Caco-2 (cell line): Measurements from ENCODE around the gene TCF12. TPM values are rescaled to one million over a fixed set of nuclear protein-coding genes. Genes with fewer than 3 reads are reported as not detected.

ENCODE experiments used
- BruUV-seq: library from RNA; stranded (reverse); fragments of 400-500 nt; replicated peaks from 2 replicates; lab custom pipeline; 2021; lab: Mats Ljungman, UMichigan
- CTCF ChIA-PET: fragments of 300-600 bp; sonication (Branson Sonifier 250); formaldehyde crosslinking; loops from one replicate; lab custom pipeline; 2022; ENCODE audit warnings: antibody characterized with exemption; lab: Charles Lee
- POLR2A ChIA-PET: fragments of 300-600 bp; sonication (Branson Sonifier 250); formaldehyde crosslinking; loops from one replicate; lab custom pipeline; 2022; ENCODE audit warnings: antibody characterized with exemption; lab: Charles Lee
- DNase-seq, 2 experiments: peaks; one replicate each; pipeline versions ENCODE4 v3.0.0 to v3.0.0-alpha.2; 2020 to 2022
- H3K27me3 ChIP-seq: replicated peaks from 2 replicates; pipeline ENCODE4 v1.6.0; 2011; ENCODE audit warnings: low read length; ENCODE audit not compliant: control insufficient read depth, insufficient read depth
- H3K36me3 ChIP-seq: 2 replicates; pipeline ENCODE4 v1.5.1; 2011; ENCODE audit warnings: low read length; ENCODE audit not compliant: control insufficient read depth, insufficient read depth
- H3K4me1 ChIP-seq: fragments of 250-450 bp; sonication (Bioruptor Pico); 2 replicates; pipeline ENCODE4 v1.5.1; 2020; ENCODE audit warnings: mild to moderate bottlenecking
- H3K4me3 ChIP-seq: 2 replicates; pipeline ENCODE4 v1.5.1; 2011; ENCODE audit warnings: low read depth, mild to moderate bottlenecking, control low read depth, low read length
- H3K9me3 ChIP-seq: fragments of 250-450 bp; sonication (Bioruptor Pico); 2 replicates; pipeline ENCODE4 v1.5.1; 2020; ENCODE audit warnings: mild to moderate bottlenecking, moderate library complexity
- H3K27ac Mint-ChIP-seq: one replicate; pipeline ENCODE4 v1.8.0; 2022; ENCODE audit warnings: mixed read lengths; ENCODE audit not compliant: unreplicated experiment
- H3K27me3 Mint-ChIP-seq: one replicate; pipeline ENCODE4 v1.8.0; 2022; ENCODE audit warnings: mixed read lengths; ENCODE audit not compliant: insufficient read depth, unreplicated experiment
- H3K36me3 Mint-ChIP-seq: one replicate; pipeline ENCODE4 v1.8.0; 2022; ENCODE audit warnings: mild to moderate bottlenecking, mixed read lengths; ENCODE audit not compliant: insufficient read depth, unreplicated experiment
- H3K4me1 Mint-ChIP-seq: one replicate; pipeline ENCODE4 v1.8.0; 2022; ENCODE audit warnings: low read depth, mixed read lengths; ENCODE audit not compliant: unreplicated experiment
- H3K4me3 Mint-ChIP-seq: one replicate; pipeline ENCODE4 v1.8.0; 2022; ENCODE audit warnings: mild to moderate bottlenecking, moderate library complexity, mixed read lengths; ENCODE audit not compliant: unreplicated experiment
- H3K9me3 Mint-ChIP-seq: one replicate; pipeline ENCODE4 v1.8.0; 2022; ENCODE audit warnings: mixed read lengths; ENCODE audit not compliant: unreplicated experiment
- intact Hi-C: fragments of 100-400 bp; cut with micrococcal nuclease; formaldehyde crosslinking; loops from one replicate; pipeline ENCODE4 v1.10.0; 2022; ENCODE audit not compliant: unreplicated experiment
- total RNA-seq: library from RNA; stranded (reverse); gene quantifications from 2 replicates; pipeline ENCODE4 v1.2.3, GENCODE V29; 2022
- TF ChIP-seq, protein P1 (sequence below), 2 experiments: fragments of 200-600 bp in 1 of 2; IDR thresholded peaks; 1 replicate in 1 of 2; 2 replicates in 1 of 2; pipeline versions ENCODE4 v1.5.1 to v1.8.0; 2011 to 2022; ENCODE audit warnings: antibody characterized with exemption in 1 of 2, control low read depth in 1 of 2, inconsistent platforms in 1 of 2, low read depth in 1 of 2, low read length in 1 of 2, mild to moderate bottlenecking in 1 of 2, moderate library complexity in 1 of 2; ENCODE audit not compliant: insufficient read depth in 1 of 2, severe bottlenecking in 1 of 2, unreplicated experiment in 1 of 2

Gene TCF12
- total RNA-seq, 1 experiment from 2014 or later = 64.4 TPM

GRCh38 chr15:57251308-57251707 lies 332.9 kb downstream of the TCF12 start:
- H3K4me3 ChIP-seq = no peak overlapping the region
- Mint-ChIP-seq H3K27me3 (no peaks in the 10 kb centered on the region), H3K27ac (no peak overlapping the region), H3K4me3 (no peak overlapping the region), H3K4me1 (no peaks in the 10 kb centered on the region), H3K9me3 (no peaks in the 10 kb centered on the region), H3K36me3 (peaks cover 33% of the 10 kb centered on the region)
- no peaks in the 10 kb centered on the region for H3K4me1 ChIP-seq
- no TSS peak for BruUV-seq
- no peaks in the 10 kb centered on the region for H3K9me3 ChIP-seq
- TF ChIP-seq, protein P1, sequence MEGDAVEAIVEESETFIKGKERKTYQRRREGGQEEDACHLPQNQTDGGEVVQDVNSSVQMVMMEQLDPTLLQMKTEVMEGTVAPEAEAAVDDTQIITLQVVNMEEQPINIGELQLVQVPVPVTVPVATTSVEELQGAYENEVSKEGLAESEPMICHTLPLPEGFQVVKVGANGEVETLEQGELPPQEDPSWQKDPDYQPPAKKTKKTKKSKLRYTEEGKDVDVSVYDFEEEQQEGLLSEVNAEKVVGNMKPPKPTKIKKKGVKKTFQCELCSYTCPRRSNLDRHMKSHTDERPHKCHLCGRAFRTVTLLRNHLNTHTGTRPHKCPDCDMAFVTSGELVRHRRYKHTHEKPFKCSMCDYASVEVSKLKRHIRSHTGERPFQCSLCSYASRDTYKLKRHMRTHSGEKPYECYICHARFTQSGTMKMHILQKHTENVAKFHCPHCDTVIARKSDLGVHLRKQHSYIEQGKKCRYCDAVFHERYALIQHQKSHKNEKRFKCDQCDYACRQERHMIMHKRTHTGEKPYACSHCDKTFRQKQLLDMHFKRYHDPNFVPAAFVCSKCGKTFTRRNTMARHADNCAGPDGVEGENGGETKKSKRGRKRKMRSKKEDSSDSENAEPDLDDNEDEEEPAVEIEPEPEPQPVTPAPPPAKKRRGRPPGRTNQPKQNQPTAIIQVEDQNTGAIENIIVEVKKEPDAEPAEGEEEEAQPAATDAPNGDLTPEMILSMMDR (IDR thresholded peaks at IDR 0.05; ENCODE audit: insufficient read depth in 1 of 2, low read depth in 1 of 2, low read length in 1 of 2, severe bottlenecking in 1 of 2, unreplicated experiment in 1 of 2) = no peak
- no peaks in the 10 kb centered on the region for H3K36me3 ChIP-seq
- ChIA-PET POLR2A (no interaction called here), CTCF (no interaction called here)
- DNase-seq = no peak
- no peaks in the 10 kb centered on the region for H3K27me3 ChIP-seq
- intact Hi-C loops = no loop called here

- Histone ChIP-seq H3K4me1 (no peaks in the 10 kb centered on the region), H3K36me3 (no peaks in the 10 kb centered on the region), H3K9me3 (no peaks in the 10 kb centered on the region), H3K27me3 (no peaks in the 10 kb centered on the region), H3K4me3 (no peak overlapping the region)
- ChIA-PET CTCF (no interaction called here), POLR2A (no interaction called here)
- intact Hi-C loops = no loop called here
- Mint-ChIP-seq H3K4me1 (no peaks in the 10 kb centered on the region), H3K27ac (no peak overlapping the region), H3K36me3 (peaks cover 36% of the 10 kb centered on the region), H3K27me3 (no peaks in the 10 kb centered on the region), H3K4me3 (no peak overlapping the region), H3K9me3 (no peaks in the 10 kb centered on the region)
- BruUV-seq = no TSS peak
- TF ChIP-seq, protein P1 (IDR thresholded peaks at IDR 0.05; ENCODE audit: insufficient read depth in 1 of 2, low read depth in 1 of 2, low read length in 1 of 2, severe bottlenecking in 1 of 2, unreplicated experiment in 1 of 2) = no peak
- DNase-seq = no peak
Observed at GRCh38 chr15:57251941-57252340, 333.5 kb downstream of the TCF12 start.

DNA sequence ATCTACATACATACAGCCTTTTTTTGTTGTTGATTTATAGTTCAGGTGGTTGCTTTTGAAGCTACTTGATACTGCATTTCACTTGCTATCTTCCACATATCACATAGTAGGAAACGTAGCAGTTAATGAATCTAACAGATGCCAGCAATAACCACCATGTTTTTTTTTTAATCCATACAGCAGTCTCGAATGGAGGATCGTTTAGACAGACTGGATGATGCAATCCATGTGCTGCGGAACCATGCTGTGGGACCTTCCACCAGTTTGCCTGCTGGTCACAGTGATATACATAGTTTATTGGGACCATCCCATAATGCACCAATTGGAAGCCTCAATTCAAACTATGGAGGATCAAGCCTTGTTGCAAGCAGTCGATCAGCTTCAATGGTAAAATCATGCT lies 334.6 kb downstream of the TCF12 start:
- Histone ChIP-seq H3K4me3 (no peak overlapping the region), H3K9me3 (no peaks in the 10 kb centered on the region), H3K36me3 (no peaks in the 10 kb centered on the region), H3K4me1 (no peaks in the 10 kb centered on the region), H3K27me3 (no peaks in the 10 kb centered on the region)
- no peak overlapping the region for H3K27ac Mint-ChIP-seq
- no TSS peak for BruUV-seq
- no peaks in the 10 kb centered on the region for H3K4me1 Mint-ChIP-seq
- peaks cover 30% of the 10 kb centered on the region for H3K36me3 Mint-ChIP-seq
- TF ChIP-seq, protein P1 (IDR thresholded peaks at IDR 0.05; ENCODE audit: insufficient read depth in 1 of 2, low read depth in 1 of 2, low read length in 1 of 2, severe bottlenecking in 1 of 2, unreplicated experiment in 1 of 2) = no peak
- ChIA-PET CTCF (no interaction called here), POLR2A (no interaction called here)
- no peaks in the 10 kb centered on the region for H3K9me3 Mint-ChIP-seq
- intact Hi-C loops = no loop called here
- H3K27me3 Mint-ChIP-seq = no peaks in the 10 kb centered on the region
- DNase-seq = no peak
- H3K4me3 Mint-ChIP-seq = no peak overlapping the region
